NOMO-1 treated with dmso at 0.1 percent for 144 hours (cell line): ENCODE data around the gene UBE2J2.
"Not testable (repeated sequence)": the region's sequence is repeated elsewhere in the genome, so short reads cannot be mapped to it uniquely, and the experiment has no call there.

Experiments used
- DNase-seq: peaks from one replicate; lab custom pipeline; 2025; ENCODE audit not compliant: unreplicated experiment; lab: John Stamatoyannopoulos, UW

UBE2J2 gene

DNA sequence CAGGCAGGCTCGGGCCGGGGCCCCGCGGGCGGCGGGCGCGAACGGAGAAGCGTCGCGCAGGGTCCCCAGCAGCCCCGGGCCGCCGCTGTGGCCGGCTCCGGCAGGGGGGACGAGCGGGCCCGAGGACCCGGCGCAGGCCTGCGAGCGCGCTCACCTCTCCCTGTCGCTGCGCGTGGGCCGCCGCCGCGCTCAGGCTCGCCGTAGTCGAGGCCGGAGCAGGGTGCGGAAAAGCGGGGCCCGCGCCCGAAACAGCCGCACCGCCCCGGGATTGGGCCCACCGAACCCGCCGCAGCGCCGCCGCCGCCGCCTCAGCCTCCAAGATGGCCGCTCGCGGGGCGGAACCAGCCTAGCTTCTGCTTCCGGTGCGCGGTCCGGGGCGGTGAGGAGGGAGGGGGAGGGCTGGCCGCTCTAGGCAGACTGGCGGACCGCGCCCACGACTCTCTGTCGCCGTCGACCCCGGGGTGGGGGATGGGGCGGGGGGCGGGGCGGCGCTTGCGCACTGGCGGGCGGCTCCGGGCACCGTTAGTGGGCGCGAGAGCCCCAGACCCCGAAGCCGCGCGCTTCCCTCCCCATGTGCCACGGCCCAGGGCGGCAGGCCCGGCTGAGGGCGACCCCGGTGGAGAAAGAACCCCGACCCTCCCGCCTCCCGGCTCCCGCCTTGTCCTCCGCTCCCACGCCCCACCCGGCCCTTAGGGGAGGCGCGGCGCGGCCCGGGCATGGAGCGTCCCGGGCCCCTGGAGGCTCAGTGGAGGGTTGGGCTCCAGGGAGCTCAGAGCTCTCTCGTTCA, at the start of gene UBE2J2:
UBE2J2 (minus strand) TSS at position 343 of the 787 bp plus-strand sequence. CDS start 5,862 bp downstream, outside the sequence.
- peak; percentile 87 for DNase-seq

DNA sequence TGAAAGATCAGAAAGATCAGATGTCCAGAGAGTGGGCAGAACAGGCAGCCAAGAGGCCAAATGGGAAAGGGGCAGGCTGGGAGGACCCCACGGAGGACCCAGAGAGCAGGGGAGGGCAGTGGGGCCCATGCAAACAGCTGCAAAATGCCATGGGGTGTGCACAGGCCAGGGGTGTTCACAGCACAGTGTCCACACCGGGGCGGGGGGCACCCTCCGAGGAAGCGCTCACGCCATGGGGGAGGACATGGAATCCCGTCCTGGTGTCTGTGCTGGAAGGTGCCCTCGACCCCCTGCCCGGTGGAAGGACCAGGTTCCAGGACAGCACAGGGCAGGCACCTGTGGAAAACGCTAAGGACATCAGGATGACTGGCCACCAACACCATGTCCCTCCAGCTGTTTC, 49.3 kb upstream of the UBE2J2 start:
- no peak for DNase-seq

DNA sequence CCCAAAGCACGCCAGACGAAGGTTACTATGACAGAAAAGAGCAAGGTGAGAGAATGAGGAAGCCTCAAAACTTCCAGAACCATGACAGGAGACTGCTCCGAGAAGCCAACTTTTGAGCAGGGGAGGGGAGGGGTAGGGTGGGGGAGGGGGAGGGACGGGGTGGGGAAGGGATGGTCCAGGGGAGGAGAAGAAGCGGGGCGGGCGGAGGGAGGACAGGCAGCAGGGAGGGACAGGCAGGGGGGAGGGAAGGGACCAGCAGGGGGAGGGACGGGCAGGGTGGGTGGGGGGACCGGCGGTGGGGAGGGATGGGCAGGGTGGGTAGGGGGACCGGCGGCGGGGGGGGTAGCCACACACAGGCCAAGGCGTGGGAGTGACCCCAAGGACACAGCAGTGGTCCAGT, 48.8 kb upstream of the UBE2J2 start:
- DNase-seq: no peak

DNA sequence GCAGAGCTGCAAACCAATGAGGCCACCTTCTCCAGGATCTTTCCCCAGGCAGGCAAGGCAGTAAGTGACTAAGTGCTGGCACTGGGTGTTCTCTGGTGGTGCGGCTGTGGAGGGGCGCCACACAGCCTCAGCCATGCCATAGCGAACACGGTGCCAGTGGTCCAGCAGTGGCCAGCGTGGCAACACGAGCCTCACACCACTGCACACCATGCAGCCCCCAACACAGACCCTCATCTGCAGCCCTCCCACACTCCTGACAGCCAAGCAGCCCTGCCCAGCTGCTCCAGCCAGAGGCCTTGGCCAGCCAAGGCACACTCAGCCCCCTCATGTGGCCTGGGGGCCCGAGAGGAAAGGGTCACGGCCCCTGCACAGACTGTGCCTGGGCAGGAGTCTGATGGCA, 47.8 kb upstream of the UBE2J2 start:
- DNase-seq: no peak

DNA sequence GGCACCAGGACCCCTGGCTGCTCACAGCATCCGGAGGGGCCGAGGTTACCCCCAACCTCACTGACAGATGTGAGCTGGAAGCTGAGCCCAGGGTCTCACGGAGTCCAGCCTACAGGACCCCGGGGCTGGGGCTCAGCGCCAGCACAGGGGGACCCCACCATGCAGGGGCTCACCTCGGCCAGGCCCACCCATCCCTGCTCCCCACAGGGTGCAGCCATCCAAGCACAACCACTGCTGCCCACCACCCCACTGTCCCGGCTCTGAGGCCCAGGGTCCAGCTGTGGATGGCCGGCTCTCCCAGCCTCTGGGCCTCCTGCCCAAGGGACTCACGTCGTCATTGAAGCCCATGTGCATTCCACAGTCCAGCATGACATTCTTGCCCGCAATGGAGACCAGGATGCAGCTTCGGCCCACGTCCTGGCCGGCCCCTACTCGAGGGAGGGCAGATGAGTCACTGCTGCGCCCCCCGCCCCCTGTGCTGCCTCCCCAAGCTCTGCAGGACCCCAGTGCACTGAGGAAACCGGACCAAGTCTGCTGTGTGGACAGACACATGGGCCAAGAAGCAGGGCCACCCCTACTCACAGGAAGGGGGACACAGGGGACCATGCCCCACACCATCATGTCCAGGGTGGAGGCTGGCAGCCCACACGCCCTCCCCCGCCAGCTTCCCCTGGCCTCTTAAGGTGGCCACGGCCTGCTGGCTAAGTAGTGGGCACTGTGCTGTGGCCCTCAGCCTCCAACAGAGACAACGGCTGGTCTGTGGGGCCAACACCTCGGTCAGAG, 47.2 kb upstream of the UBE2J2 start:
- no peak for DNase-seq

DNA sequence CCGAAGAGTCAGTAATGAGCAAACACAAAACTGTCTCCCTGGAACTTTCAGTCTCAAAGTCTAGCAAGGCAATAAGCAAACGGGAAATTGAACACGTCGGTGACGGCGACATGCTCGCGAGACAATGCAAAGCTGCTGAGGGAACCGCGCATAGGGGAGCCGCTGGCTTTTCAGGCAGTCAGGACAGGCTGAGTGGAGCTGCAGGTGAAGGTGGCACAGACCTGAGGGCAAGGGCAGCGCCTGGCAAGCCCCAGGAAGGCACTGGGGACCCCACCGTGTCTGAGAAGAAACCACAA, 45.9 kb upstream of the UBE2J2 start:
- DNase-seq: no peak

DNA sequence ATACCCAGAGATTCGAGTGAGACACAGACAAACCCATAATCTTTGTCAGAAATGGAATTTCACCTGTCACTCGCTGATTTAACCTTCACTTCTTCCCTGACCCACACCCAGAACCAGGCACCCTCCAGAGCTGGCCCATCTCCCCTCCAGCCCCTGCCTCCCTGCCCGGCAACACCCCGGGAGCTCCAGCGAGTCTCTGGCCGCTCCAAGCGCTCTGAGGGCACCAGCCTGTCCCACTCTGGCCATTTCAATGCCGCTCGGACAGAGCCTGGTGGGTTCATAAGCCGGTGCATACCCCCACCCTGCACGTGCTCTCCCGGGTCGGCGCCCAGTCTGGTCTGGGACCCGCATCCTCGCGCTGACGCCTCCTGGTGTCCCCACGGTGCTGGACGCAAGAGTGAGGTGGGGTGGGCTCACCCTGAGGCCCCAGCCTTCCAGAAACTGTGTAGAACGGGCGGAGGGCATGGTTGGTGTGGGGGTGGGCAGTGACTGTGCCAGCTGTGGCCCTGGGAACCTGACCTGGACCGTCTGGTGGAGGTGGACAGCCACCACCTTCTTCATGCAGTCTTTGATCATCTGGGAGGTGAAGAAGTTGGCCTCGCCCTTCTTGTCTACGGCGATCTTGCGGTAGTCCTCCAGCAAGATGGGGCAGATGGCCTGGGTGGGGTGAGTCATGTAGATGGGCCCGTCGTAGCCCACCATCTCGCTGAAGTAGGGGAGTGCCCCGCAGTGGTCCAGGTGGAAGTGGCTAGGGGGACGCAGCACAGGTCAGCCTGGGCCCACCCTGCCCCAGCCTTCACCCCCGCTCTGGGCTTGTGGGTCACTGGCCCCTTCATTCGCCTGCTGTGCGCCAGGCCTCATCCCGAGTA, 45.4 kb upstream of the UBE2J2 start:
- no peak for DNase-seq

DNA sequence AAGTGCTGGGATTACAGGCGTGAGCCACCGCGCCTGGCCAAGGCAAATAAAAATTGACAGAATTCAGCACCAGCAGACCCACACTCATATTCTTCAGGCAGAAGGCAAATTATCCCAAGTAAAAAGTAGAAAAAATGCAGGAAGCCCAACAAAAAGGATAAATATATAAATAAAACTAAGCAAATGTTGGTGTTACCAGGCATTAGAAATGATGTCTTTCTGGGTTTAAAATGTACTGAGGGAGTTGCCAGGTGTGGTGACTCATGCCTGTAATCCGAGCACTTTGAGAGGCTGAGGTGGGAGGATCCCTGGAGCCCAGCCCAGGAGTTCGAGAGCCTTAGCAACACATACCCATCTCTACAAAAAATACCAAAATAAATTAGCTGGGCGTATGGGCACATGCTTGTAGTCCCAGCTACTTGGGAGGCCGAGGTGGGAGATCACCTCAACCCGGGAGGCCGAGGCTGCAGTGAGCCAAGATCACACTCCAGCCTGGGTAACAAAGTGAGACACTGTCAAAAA, 44.5 kb upstream of the UBE2J2 start:
- DNase-seq: no peak

DNA sequence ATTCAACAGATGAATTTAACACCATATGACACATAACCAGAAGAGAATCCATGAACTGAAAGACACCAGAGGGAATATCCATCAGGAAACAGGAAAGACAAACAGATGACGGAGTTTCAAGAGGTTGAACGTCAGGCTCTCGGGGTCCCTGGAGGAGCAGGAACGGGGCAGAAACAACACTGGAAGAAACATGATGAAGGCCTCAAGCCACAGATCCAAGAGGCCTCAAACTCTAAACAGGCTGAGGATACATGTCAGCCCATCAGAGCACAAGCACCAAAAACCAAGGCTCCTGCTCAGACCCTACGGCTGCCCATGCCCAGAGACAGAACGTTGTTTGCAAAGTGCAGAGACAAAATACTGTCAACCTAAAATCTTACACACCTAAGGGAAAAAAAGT, 43.8 kb upstream of the UBE2J2 start:
- DNase-seq: no peak

DNA sequence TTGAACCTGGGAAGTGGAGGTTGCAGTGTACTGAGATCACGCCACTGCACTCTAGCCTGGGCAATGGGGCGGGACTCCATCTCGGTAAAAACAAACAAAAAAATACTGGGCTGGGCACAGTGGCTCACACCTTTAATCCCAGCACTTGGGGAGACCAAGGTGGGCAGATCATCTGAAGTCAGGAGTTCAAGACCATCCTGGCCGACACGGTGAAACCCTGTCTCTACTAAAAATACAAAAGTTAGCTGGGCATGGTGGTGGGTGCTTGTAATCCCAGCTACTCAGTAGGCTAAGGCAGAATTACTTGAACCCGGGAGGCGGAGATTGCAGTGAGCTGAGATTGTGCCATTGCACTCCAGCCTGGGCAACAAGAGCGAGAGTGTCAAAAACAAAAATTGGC, 42.5 kb upstream of the UBE2J2 start:
- DNase-seq: not testable (repeated sequence)

DNA sequence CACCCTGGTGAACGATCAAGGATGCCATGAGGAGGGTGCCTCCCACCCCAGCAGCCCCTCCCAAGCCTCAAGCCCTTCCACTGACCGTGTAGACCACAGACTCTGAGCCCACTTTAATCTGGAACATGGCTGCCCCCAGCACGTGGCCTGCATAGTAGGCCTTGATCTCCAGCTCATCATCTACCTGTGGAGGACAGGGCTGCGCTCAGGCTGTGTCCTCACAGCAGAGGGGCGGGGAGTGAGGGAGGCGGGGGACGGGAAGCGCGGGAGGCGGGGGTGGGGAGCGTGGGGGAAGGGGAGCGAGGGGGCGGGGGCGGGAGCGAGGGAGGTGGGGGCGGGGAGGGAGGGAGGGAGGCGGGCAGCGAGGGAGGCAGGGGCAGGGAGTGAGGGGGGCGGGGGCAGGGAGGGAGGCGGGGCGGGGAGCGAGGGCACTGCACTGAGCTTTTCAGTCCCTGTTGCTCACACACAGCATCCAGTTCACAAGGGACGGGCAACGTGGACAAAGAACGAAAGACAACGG, 41.8 kb upstream of the UBE2J2 start:
- DNase-seq: no peak

DNA sequence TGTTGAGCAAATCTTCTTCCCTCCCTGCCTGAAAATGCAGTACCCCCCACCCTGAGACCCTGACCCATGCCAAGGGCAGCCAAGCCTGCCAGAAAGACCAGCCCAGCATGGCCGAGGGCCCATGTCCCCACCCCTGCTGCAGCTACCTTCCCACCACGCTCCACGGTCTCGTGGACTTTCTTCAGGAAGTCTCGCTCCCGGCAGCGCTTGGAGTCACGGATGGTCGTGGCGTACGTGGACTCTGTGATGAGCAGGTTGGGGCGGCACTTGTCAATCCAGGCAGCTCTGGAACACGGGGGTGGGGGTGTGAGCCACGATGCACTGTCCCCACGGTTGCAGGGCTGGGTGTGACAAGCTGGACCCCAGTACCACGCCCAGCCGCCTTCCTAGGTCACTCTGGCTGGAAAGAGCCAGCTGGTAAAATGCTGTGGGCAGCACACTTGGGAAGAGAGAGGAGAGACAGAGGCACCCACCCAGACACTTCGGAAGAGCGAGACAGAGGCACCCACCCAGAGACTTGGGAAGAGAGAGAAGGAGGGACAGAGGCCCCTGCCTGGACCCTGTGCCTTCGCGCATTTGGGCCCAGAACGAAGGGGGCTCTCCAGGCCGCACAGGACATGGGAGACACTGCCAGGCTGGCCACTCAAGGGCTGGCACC, 41.2 kb upstream of the UBE2J2 start:
- DNase-seq: no peak

DNA sequence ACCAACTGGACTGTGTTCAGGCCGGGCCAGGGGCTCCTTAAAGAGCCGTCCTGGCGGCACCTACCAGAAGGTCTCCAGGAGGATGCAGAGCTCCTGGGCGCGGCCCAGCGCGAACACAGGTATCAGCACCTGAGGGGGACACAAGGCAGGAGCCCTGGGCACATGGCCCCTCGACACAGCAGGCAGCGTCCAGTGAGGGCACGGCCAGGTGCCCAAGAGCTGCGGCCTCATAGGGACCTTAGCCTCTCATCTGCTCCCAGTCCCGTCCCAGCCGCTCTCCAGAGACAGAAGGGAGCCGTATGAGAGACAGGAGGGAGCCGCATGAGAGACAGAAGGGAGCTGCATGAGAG, 40.6 kb upstream of the UBE2J2 start:
- no peak for DNase-seq

DNA sequence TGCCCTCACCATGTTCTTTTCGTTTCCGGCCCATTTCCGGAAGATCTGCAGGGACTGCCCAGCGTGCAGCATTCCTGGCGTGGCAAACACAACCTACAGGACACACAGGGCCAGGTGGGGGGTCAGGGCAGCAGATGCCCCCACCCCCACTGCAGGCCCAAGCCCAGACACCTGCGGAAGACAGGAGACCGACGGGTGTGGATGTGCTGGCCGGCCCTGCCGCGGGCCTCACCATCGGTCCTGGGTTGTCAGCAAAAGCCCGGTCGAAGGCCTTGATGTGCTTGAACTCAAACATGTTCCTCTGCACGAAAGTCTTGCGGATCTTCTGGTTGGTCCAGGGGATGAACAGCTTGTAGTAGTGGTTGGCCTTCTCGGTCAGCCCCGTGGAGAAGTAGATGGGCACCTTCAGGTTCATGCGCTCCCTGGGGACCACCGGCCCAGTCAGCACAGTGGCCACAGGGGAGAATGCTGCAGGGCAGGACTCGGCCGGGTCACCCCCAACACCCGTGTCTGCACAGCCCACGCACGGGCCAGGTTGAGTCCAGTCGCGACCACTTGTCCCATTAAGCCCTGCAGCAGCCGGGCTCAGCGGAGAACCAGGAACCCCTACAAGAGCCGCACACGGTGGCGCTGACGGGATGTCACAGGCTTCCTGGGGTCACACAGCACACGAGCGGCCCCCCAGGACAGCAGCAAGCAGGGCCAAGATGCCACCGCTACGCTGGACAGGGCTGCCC, 40.0 kb upstream of the UBE2J2 start:
- no peak for DNase-seq

DNA sequence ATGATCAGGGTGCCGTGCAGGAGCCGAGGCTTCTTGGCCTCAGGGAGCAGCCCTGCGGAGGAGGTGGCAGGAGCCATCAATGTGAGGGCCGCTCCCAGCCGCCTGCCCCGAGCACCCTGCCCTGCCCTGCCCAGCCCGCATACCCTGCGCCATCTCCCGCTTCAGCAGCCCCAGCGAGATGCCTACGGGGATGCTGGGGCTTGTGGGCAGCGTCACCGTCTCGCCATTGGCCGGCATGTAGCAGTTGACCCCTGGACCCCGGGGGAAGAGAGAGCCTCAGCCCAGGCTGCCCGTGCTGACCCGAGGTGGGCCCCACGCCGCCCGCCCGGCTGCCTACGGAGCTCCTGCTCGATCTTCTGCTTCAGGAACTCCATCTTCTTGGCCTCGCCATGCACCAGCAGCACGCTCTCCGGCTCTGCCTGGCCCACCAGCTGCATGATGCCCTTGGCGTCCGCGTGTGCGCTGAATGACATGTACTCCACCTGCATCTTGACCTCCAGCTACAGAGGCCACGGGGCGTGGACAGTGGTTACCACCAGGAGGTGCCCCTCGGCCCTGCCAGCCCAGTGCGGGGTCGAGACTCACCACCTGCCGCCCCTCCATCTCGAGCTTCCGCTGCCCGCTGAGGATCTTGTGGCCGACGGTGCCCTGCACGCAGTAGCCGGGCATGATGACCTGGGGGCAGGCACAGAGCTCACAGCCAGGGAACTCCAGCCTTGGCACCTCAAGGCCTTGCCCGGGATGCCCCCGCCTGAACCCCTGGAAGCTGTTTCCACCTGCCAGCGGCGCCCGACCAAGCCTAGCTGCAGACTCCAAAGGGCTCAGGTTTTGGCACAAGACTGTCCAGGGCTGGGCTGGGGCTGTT, 39.0 kb upstream of the UBE2J2 start:
- DNase-seq: no peak

DNA sequence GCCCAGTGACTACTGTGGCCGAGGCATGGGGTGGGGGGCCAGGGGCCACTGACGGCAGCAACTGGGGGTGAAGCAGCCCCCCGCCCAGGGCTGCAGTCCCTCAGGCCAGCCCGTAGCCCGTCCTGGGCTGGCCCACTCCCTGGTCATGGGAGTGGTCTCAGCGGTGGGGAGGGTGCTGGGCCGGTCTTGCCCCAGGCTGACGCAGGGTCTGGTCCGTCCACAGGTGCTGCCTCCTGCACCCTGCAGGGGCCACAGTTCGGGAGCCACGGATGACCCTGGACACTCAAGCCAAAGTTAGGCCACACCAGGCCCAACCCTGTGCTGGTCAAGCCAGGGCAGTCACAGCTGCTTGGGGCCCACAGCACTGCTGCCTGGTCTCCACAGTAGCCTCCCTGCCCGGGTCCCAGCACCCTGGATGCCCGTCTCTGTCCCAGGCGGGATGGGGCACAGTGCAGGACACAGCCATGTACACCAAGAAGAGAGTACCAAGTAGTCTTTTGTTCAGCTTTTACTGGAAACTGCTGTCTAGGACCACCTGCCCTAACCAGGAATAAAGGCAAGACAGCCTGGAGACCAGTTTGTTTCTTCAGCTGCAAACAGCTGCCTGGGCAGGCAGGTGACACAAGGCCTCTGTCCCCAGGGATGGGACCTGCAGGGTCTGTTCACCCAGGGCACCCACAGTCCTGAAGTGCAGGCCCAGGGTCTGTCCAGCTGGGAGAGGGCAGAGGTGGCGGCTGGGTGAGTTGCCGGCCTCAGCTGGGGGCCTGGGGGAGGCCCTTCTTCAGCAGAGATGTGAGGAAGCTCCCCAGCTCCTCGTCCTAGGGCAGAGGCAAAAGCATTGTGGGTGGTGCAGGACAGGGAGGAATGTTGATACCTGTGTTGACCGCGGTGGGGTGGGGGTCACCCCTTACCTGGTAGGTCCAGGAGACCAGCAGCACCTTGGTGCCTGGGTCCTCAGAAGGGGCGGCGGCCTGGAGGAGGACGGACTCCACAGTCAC, 37.8 kb upstream of the UBE2J2 start:
- no peak for DNase-seq

DNA sequence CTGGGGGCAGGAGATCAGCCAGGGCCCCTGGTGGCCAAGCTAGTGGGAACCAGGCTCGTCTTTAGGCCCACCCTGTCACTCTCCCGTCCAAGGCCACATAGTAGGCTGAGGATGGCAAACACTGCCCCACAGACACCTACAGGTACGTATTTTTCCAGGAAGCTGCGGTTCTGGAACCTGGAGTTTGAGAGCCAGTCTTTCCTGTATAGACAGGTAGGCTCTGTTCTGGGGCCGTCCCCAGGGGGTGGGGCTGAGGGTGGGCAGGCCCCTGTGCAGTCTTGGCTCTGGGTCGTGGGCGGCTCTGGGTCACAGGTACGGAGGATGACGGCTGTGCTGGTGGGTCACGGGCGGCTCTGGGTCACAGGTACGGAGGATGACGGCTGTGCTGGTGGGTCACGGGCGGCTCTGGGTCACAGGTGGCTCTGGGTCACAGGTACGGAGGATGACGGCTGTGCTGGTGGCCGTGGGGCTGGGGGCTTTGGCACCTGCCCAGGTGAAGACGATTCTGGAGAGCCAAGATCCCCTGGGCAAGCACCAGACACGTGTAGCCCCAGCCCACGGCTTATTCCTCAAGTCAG, 36.9 kb upstream of the UBE2J2 start:
- DNase-seq: no peak

DNA sequence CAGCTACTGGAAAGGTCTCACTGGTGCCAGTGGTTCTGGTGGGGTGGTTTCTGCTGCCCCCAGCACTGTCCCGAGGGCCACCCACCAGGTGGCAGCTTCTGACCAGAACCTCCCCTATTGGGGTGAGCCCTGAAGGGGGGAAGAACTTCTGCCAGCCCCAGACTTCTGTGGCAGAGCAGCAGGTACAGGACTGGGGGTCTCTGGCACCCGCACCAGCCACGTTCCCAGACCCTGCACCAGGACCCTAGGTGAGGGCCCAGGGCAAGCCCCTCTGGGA, 36.4 kb upstream of the UBE2J2 start:
- DNase-seq: no peak
